Adipocyte (in vitro differentiated cells): ENCODE data around the gene TRIM44.

Source experiments
- DNase-seq: peaks from one replicate; pipeline ENCODE4 v3.0.0-alpha.2; 2015; ENCODE audit warnings: low read depth
- H3K27me3 ChIP-seq: replicated peaks from 2 replicates; pipeline ENCODE4 v1.7.0; 2013; ENCODE audit warnings: mild to moderate bottlenecking, low read length, moderate library complexity; ENCODE audit not compliant: control insufficient read depth, insufficient read depth
- H3K36me3 ChIP-seq: 2 replicates; pipeline ENCODE4 v1.7.0; 2013; ENCODE audit warnings: low read length, mild to moderate bottlenecking, moderate library complexity; ENCODE audit not compliant: control insufficient read depth, insufficient read depth, severe bottlenecking
- H3K4me1 ChIP-seq: 2 replicates; pipeline ENCODE4 v1.7.0; 2013; ENCODE audit warnings: mild to moderate bottlenecking, low read length, moderate library complexity; ENCODE audit not compliant: control insufficient read depth, insufficient read depth
- H3K4me3 ChIP-seq: 2 replicates; pipeline ENCODE4 v1.7.0; 2013; ENCODE audit warnings: mild to moderate bottlenecking, low read length, moderate library complexity
- H3K9ac ChIP-seq: 2 replicates; pipeline ENCODE4 v1.7.0; 2013; ENCODE audit warnings: mild to moderate bottlenecking, low read length, moderate library complexity
- H3K9me3 ChIP-seq: 2 replicates; pipeline ENCODE4 v1.7.0; 2013; ENCODE audit warnings: mild to moderate bottlenecking, low read length, moderate library complexity; ENCODE audit not compliant: control insufficient read depth

The TRIM44 gene

DNA sequence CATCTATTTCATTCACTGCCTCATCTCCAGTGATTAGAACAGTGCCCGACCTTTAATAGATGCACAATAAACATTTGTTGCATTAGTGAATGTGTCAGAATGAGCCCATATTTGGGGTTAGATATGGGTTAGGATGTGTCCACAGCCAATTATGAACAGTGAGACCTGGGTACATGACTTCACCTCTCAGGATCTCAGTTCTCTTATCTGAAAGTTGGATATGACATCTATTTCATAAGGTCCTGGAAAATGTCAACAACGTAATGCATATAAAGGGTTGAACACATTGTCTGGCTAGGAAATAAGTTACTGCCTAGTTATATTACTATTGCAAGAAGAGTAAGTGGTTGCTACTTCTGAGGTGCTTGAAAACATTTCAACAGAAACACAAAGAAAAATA, 201.6 kb downstream of the TRIM44 start:
- H3K4me1 ChIP-seq: no peaks in the 10 kb centered on the region
- H3K9me3 ChIP-seq: peaks cover 12% of the 10 kb centered on the region
- no peak overlapping the region for H3K4me3 ChIP-seq
- no peak for DNase-seq
- no peak overlapping the region for H3K9ac ChIP-seq
- H3K27me3 ChIP-seq: peaks cover 4% of the 10 kb centered on the region
- no peaks in the 10 kb centered on the region for H3K36me3 ChIP-seq

DNA sequence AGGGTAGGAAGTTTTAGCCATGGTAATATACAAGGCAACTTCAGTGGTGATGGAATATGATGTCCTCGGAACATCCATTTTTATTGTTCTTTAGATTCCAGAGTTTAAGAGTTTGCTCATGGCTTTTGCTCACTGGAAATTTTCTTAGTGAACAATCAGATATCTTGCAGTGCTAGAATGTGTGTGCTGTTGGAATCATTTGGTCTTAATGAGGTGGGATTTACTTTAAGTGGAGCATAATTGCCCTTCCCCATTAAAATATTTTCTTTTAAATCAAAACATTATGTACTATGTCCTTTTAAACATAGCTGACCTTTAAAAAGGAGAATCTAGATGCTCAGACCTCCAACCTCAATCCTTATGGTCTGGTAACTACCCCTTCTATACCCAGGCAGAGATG, 204.0 kb downstream of the TRIM44 start:
- Histone ChIP-seq H3K9me3 (peaks cover 15% of the 10 kb centered on the region), H3K27me3 (peaks cover 4% of the 10 kb centered on the region), H3K9ac (no peak overlapping the region), H3K4me1 (no peaks in the 10 kb centered on the region), H3K4me3 (no peak overlapping the region), H3K36me3 (no peaks in the 10 kb centered on the region)
- DNase-seq: no peak
